Stimulated activated CD8-positive, alpha-beta memory T cell treated with anti-CD3 and anti-CD28 coated beads, Interleukin-7, amount 100 ng/mL, for 4 hours (primary cell): ENCODE results near the gene ARPP19.
"Not testable (repeated sequence)": the region's sequence is repeated elsewhere in the genome, so short reads cannot be mapped to it uniquely, and the experiment has no call there.

Source experiments
- DNase-seq, 2 donors: peaks; one replicate each; pipeline ENCODE4 v3.0.0-alpha.2; 2020; ENCODE audit warnings: low read depth in 2 of 2

The ARPP19 gene

DNA sequence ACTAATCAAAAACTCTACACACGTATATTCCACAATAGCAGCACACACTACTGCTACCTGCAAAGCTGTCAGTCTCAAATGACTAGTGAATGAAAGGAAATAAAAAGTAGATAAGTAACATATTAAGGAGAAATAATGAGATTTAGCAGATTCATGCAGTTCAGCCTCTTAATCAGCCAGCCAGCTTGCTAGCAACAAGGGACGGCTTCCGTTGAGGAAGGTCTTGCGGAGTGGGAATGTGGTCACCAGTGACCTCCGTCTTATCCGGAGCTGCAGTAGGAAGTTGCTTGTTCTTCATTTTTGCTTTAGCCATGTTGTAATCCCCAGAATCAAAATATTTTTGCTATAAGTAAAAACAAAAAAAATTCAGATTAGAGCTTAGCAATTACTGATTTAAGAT is 17.1 kb downstream of the ARPP19 start:
- DNase-seq: no peak

DNA sequence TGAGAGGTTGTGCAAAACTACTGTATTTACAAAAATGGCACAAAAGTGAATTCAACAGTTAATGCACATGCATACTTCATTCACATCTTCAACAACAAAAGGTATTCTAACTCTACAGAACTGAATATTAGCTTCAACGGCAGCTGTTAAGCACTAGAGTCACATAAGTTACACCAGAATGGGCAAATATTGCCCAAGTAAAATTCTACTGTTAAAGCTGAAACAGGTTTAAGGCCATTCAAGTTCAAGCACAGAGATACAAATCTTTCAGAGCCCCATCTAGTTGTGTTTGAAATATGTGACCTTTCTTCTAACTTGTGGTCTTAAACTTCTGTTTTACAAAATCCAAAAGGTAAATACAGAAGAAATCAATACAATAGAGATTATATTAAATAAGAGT is 17.6 kb downstream of the ARPP19 start:
- not testable (repeated sequence) for DNase-seq

DNA sequence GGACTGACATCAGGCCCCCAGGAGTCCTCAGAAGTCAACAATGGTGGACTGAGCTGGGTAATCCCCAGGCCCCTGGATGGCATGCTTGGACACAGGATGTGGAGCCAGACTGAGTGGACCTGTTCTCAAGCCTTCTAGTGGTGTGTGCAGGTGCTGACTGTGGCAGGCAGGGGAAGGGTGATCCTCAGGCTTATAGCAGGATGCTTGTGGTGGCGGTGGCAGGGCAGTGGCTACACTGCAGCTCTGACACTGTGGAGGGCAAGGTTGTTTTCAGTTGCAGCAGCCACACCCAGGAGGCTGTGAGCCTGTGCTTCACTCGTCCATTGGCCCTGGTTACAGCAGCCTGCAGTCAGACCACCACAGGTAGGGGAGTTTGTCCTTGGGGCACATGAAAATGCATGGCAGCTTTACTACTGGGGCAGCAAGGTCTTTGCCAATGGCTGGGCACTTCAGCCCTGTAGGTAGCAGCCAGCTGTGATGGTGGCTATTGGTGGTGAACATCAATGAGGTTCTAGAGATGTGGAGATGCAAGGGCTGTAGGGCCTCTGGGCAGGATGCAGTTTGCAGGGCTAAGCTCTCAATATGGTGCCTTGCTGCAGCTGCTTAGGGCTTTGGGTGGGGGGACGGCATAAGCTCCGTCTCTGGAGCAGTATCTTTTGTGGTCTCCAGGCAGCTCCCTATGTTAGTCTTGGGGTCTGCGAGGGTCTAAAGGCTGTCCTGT is 22.6 kb downstream of the ARPP19 start:
- DNase-seq: no peak

DNA sequence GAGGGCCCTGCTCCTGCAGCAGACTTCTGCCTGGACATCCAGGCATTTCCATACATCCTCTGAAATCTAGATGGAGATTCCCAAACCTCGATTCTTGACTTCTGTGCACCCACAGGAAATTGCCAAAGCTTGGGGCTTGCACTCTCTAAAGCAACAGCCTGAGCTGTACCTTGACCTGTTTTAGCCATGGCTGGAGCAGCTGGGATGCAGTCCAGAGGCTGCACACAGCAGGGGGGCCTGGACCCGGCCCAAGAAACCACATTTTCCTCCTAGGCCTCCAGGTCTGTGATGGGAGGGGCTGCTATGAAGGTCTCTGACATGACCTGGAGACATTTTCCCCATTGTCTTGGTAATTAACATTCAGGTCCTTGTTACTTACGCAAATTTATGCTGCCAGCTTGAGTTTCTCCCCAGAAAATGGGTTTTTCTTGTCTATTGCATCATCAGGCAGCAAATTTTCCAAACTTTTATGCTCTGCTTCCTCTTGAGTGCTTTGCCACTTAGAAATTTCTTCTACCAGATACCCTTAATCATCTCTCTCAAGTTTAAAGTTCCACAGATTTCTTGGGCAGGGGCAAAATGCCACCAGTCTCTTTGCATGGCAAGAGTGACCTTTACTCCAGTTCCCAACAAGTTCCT is 28.3 kb downstream of the ARPP19 start:
- DNase-seq: no peak

DNA sequence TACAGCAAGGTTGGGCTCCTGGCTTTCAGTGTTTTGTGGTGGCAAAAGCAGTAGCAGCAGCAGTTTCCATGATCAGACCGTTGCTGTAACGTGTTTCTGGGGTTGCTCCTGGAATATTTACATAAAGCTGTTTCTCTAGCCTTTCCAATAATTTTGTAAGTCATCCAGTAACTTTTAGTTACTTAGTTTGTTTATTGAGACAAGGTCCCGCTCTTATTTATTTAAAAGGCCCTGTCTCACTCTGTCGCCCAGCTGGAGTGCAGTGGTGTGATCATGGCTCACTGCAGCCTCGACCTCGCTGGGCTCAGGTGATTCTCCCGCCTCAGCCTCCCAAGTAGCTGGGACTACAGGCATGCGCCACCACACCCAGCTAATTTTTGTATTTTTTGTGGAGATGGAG is 31.4 kb downstream of the ARPP19 start:
- no peak for DNase-seq

DNA sequence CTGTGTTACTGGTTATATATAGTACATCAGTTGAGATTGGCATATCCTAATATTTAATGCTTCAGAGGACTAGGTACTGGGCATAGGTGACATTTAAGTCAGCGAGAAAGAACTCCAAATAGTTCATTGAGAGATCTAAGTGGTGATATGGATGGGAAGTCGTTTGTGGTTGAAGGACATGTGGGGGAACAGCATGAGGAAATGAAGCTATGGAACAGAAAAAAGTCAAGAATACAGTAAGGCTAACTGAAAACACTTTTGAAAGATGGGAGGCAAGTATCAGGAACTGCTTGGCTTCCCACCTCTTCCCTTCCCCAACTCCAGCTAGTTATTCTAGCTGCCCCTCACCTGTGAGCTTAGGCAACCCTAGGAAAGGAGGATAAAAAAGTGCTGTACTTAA is 36.4 kb downstream of the ARPP19 start:
- no peak for DNase-seq

DNA sequence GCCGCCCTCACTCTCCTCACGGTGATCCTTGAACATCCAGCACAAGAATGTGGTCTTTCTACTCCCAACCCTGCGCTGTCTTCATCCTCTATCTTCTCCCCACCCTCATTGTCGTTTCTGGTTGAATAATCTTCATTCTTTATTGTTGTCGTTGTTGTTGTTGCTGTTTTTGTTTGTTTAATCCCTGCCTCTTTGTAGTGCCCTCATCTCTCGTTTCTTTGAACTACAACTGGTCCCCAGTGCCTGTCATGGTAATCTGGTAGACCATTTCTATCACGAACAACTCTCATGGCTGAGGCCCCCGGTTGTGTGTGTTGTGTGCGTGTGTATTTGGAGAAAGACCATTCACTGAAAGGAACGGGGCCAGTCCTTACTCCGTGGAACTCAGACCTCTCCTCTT is 38.9 kb downstream of the ARPP19 start:
- no peak for DNase-seq

DNA sequence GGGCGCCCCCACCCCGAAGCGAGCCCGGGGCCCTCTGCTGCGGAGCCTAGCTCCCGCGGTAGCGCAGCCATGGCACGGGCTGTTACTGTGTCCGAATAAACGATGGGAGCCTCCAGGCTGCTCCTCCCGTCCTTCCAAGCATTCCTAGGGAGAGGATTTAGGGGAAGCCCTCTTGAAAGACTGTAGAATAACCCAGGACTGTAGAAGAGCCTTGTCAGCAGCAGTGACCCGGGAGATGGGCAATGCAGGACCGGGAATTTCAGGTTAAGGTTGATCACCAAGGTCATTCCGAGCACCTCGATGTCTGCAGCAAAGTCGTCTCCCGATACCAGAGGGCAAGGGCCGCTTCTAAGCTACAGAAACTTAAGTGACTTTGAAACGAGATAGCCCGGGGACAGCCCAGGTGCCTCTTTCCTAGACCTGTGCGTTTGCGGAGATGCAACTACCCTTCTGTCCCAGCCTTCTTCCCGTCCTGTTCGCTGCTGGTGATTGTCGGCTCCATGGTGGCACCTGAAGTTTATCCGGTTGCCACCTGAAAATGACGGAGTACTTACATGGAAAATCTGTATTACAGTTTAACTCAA is 39.4 kb downstream of the ARPP19 start:
- DNase-seq: peak in 1 of 2 donors; percentile 2

DNA sequence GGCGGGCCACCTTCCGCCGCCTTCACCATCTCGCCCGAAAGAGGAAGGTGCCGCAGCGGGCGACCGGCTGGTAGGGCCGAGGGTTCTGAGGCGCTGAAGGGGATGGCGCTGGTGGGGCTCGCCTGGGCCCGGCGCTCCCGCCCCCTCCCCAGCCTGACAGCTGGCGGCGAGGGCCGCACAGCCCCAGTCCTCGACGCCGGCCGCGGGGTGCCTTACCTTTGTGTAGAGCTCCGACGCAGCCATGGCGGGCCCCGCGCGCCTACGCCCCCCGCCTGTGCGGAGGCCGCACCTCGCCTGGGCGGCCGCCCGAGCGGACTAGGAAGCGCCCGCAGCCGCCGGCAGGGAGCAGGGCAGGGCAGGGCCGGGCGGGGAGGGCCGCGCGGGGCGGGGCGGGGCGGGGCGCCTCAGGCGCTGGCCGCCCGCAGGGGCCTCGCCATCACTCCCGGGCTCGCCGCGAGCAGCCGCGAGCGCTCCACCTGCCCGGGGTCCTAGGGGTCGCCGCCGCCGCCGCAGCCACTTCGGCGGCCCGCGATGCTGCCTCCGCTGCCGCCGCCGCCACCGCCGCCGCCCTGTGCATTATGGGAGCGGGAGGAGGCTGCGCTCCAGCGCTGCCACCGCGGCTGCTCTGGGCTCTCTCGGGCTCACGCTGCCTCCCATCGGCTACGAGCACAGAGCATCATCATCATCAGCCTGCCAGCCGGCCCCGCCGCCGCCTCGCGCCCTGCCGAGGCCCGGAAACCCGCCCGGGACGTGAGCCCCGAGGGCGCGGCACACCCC is 40.1 kb downstream of the ARPP19 start, which contains the start of gene MYO5A:
TSS of gene MYO5A (minus strand) at position 317 of the 777 bp plus-strand sequence. CDS start at position 243, 74 bp downstream.
- peak; percentile 55 to 77 for DNase-seq

DNA sequence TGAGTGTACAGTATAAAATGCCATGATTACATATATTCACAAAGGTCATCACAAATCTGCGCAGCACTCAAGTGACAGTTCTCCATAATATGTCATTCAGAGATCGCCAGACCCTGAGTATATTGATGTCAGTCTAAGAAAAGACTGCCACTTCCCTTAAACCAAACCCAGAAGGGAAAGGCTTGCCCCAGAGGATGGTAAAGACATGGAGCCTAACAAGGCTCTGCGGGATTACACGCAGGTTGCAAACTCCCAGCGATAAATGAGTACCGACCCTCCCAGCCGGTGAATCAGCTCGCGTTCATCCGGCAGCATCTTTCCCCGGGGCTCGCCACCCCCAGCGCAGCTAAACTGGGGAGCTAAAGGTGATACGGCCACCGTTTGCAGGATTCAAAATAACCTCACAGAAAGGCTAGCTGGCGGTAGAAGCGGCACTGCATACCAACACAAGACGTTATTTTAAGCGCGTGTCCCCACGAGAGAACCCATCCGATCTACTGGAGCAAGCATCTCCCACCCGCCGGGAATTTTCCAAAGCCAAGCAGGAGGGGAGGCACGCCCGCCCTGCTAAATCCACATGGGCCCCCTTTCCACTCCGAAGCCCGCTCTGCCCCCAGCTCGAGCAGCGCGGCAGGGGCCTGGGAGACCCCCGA is 40.8 kb downstream of the ARPP19 start:
- peak; percentile 34 to 35 for DNase-seq

DNA sequence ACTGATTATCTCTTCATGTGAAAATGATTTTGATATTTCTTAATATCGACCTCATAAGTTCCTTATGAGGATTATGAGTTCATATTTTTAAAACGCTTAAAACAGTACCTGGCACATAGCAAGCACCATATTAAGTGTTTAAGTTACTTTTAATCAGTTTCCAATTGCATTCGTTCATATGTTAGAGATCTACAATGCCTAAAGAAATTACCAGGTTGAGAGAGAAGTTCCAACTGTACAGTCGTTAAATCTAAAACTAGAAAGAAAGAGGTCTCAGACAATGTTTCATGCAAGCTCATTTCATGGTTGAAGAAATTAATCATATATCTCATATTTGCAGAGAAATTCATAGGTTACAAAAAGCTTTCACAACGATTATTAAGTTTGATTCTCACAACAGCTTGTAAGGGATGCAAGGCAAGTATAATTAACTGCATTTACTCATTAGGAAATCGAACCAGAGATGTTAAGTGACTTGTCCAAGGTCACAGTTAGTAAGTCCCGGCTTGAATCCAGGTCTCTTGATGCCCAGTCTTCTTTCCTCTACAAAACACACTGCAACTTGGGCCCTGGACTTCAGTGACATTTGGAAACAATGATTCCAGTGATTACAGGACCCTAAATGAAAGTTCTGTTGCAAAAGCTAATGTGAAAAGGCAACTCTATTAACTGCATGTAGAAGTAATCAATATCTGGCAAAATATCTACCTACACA is 41.5 kb downstream of the ARPP19 start:
- no peak for DNase-seq

DNA sequence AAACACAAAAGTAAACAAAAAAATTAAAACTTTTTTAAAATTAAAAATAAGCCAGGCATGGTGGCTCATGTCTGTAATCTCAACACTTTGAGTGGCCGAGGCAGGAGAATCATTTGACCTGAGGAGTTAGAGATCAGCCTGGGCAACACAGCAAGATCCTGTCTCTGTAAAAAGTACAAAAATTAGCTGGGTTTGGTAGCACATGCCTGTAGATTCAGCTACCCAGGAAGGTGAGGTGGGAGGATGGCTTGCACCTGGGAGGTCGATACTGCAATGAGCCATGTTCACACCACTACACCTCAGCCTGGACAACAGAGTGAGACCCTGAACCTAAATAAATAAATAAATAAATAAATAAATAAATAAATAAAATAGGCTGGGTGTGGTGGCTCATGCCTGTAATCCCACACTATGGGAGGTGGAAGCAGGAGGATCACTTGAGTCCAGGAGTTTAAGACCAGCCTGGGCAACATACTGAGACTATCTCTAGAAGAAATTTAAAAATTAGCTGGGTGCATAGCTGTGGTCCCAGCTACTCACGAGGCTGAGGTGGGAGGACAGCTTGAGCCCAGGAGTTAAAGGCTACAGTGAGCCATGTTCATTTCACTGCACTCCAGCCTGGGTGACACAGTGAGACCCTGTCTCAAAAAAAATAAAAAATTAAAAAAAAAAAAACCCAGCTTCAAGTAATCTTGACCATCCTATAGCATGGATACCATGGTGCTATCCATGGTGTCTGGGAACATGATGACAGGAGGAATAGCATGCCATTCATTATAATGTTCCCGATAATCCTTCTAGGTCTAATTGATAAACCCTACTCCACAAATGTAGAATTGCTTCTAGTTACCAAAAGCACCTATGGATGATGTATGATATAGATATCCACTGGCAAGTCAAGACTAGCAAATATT is 44.4 kb downstream of the ARPP19 start:
- DNase-seq: no peak

DNA sequence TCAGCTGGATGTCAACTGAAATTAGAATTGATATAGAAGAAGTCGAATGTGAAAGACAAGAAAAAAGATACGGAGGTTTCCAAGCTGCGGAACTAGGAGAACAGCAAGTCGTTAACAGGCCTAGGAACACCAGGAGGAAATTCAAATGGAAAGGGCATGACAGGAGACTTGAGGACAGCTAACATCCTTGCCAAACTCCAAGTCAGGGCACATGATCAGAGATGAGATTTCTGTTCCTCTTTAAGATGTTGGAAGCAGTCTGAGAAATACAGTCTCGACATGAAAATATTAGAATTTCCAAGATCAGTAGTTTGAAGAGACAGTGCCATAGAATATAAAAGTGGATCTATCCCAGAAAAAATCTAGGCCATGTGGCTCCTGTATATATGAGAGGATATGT is 45.2 kb downstream of the ARPP19 start:
- no peak for DNase-seq

DNA sequence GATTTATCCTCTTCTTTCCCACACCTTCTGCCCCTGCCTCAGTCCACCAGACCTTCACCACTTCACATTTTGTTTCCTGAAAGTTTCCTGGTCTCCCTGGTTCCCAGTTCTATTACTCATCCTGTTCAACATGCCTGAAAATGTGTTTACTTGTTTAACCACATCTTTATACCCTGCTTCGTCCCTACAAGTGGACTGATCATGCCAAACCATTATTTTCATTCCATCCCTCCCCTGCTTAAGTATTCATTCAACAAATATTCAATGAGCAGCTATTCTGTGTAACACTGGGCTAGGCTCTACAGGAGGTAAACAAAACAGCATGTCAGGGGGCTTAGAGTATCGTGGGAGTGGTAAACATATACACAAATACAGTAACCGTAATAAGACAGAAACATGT is 45.6 kb downstream of the ARPP19 start:
- no peak for DNase-seq

DNA sequence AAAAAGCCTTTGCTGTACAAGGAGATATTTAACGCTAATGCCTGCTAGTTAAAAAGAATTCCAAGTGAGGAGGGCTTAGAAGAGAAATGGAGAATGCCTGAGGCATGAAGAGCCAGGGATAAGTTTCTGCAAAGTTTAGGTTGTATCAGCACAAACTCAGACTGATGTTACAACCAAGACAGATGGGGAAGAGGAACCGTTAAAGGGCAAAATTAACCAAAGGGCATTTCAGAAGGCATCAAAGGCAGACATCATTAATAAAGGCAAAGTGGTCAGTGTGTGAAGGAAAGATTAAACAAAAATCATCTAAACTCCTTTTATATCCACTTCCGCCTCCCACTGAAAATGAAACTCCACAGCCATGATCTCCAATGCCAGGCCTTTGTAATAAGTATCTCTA is 47.1 kb downstream of the ARPP19 start:
- DNase-seq: no peak

DNA sequence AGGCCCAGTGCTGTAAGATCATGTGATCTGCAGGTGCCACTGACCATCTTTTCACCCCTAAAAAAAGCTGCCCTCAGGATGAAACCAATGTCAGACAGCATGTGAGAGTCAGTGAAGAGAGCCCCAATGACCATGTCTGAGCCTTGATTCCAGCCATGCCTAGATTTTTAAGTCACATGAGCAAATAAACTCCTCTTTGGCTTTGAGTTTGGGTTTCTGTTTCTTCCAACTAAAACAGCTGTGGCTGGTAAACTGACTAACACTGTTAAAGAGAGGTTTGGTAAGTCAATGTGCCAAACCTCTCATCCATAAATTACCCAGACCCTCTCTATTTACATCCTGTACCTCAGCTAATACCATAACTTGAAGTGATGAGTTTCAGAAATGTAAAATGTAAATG is 48.4 kb downstream of the ARPP19 start:
- no peak for DNase-seq

DNA sequence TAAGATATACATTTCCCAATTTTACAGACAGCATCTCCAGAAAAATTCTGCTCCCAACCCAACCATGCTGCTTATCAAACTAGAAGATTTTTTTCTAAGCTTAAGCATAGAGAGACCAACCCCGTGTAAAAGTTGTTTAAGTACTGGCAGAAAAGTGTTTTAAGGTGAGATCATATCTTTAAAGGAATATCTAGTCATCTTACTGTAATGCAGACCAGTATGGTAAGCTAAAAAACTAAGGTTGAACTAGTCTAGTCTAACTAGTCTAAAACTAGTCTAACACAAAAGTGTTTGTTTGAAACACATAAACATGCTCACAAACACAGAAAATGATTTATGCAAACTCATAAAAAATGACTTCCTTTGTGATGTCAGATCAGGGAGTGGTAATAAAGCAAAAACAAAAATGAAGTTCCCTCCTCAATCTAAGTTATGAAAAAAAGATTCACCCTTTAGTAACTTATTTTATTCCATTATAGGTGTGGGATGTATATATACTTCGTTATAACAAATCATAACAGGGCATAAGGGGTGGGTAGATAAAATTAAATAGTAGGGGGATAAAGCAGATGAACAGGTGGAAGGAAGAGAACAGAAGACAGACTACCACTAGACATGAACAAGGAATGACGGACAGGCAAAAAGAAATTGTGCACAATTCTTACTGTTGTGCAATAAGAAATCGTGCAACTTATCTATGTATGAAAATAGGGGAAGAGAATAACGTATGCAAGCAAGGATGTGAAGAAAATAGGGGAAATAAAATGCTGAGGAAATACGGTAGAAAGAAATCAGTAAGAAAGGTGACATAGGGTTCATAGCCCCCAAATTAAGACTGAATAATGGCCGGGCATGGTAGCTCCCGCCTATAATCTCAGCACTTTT is 50.1 kb downstream of the ARPP19 start:
- no peak for DNase-seq

DNA sequence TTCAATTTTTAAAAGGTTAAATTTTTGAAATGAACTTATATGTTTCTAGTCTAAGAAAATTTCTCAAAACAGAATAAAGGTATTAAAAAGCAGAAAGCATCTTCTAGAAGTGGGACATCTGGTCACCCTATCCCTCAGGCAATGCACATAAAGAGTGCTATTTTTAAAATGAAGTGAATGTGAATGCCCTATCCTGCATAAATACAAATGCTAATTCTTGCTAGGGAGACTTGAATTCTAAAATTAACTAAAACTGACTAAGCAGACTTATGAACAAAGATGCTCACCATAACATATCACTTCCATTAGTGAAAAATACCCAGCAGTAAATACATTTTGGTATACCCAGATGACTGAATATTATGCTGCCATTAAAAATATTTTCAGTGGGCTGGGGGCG is 51.8 kb downstream of the ARPP19 start:
- DNase-seq: no peak

DNA sequence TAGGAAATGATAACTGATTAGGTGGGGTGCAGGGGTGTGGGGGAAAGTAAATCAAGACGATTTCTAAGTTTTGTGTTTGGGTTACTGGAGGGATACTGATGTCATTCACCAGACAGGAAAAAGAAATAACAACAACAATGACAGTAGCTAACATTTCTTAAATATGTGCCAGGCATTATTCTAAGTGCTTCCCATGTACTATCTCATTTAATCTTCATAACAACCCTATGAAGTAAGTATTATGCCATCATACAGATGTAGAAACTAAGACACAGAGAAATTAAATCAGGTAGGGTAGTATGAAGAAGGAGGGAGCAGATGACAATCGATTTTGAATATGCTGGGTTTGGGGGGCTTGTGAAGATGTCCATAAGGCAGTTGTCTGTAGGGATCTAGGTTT is 53.5 kb downstream of the ARPP19 start:
- no peak for DNase-seq
